ENCODE results near the gene C10orf90. TPM values are rescaled to one million over a fixed set of nuclear protein-coding genes. Genes with fewer than 3 reads are reported as not detected.

C10orf90 gene
- total and polyA plus RNA-seq, 2 of the 8 experiments (the other 6 are each of a cell fraction or from before 2014, with no cell fraction given) = 0.21 TPM; not detected in 1

DNA sequence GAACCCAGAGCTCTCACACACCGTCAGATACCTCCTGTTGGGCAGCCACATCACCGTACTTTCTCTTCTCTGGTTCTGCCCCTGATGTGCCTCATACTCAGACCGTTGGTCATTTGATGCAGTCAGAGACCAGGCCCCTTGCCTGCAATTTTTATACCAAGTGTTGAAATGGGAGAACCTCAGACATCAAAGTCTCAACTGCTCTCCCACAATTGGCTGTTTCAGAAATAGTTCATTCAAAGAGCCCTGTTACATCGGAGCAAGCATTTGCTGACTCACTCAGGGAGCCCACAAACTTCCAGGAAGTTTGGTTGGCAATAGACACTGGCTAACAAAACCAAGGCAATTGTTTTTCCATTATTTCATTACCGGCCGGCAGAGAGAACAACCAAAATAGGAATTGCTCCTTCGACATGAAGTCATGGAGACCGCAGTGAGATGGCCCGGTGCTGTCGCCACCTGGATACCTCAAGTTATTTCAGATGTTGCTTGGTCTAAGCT, 248.7 kb downstream of the C10orf90 start (continued):
- TF ChIP-seq JUND (IDR thresholded peaks at IDR 0.05; ENCODE audit: low read length) = no peak
- no peak for TF ChIP-seq CBX5 (IDR thresholded peaks at IDR 0.05; ENCODE audit: low read depth, low read length)
- TF ChIP-seq TEAD4 (IDR thresholded peaks at IDR 0.05; ENCODE audit: low read depth, low read length) = no peak
- no peak for TF ChIP-seq EZH2 (IDR thresholded peaks at IDR 0.05; ENCODE audit: low read depth, low read length, severe bottlenecking)
- no peak for TF ChIP-seq NRF1 (IDR thresholded peaks at IDR 0.05; ENCODE audit: low read depth, low read length)

Measured in H1 (cell line).